CD4-positive, alpha-beta T cell treated with Interleukin-2 at 100 ng/mL for 4 hours (primary cell): ENCODE results near the gene TIMP1.
A peak's percentile ranks its signal among the peaks of the same experiment; 100 is the strongest.

Source experiments
- DNase-seq: peaks from one replicate; pipeline ENCODE4 v3.0.0-alpha.2; 2020; ENCODE audit warnings: low spot score

TIMP1 gene

DNA sequence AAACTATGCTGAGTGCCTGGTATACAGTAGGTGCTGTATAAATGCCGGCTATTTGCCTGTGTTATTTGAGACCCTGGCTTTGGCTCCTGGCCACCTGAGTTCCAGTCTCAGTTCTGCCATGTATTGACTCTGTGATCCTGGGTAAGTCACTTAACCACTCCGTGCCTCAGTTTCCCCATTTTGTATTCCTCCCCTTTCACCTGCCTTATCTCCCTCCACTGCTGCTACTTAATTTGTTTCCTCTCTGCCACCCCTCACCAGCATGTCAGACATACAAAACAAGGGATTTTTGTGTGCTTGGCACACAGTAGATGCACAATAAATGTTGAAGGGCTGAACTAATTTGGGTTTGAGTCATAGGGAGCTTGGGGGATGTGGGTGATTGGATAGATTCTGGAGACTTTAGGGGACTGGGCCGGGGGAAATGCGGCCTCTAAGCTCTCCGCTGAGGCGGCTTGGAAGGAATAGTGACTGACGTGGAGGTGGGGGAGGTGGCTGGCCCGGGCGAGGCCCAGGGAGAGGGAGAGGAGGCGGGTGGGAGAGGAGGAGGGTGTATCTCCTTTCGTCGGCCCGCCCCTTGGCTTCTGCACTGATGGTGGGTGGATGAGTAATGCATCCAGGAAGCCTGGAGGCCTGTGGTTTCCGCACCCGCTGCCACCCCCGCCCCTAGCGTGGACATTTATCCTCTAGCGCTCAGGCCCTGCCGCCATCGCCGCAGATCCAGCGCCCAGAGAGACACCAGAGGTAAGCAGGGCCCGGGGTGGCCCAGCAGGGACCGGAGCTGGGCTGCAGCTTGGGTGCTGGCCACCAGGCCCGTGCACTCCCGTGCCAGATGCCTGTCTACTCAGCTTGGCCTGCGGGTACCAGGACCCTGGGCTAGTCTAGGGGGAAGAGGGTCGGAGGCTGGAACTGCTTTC, at the start of gene TIMP1:
Gene TIMP1 (plus strand): TSS at position 706 of the 917 bp plus-strand sequence. CDS start 980 bp downstream, outside the sequence.
- DNase-seq = peak; percentile 86

DNA sequence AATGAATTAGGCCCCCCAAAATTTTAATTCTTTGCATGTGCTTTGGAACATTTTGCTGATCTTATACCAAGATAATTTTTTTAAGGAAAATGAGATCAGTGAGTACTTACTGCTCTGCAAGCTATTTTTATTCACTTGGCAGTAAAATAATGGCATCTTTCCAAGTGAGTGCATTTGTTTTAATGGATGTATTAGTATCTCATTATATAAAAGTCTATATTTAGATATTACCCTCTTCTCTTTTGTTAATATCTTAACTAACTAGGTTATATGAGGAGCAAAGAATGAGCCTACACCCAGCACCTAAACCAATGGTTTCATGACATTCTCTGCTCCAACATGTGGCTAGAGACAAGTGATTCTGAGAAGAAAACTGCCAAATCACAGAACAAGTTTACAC, 42.4 kb upstream of the TIMP1 start:
- DNase-seq = no peak

DNA sequence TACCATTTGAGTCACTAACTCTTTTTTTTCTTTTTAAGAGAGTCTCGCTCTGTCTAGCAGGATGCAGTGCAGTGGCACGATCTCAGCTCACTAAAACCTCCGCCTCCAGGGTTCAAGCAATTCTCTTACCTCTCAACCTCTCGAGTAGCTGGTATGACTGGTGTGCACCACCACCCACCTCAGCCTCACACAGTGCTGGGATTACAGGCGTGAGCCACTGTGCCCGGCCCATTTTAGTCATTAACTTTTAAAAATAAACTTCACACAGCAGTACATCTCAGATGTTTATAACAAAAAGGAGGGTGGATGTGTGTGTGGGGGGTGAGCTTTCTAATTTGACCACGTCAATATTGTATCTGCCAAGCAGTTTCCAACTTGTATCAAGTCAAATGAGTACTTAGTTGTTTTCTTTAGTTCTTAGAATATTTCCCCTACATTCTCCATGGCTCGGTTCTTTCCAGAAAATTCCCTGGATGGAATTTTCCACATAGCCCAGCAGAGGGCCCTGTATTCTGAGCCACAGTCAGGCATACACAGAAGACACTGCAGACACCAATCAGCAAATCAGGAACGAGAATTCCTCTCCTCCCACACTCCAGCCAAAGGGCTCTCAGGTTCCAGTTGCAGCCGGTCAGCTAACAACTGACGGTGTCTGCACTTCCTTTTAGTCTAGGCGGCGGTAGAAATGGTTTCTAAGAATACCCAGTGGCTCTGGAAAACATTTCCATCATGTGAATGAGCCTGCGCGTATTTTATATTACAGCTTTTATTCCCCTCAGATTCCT, 41.3 kb upstream of the TIMP1 start:
- no peak for DNase-seq

DNA sequence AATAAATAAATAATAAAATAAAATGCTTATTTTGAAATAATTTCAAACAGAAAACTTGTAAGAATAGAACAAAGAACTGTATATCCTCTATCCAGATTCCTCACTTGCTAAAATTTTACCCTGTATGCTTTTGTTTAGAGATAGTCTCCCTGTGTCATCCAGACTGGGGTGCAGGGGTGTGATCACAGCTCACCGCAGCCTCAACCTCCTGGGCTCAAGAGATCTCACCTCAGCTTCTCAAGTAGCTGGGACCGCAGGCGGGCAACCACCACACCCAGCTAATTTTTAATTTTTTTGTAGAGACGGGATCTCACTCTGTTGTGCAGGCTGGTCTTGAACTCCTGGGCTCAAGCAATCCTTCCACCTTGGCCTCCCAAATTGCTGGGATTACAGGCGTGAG, 38.7 kb upstream of the TIMP1 start:
- no peak for DNase-seq

DNA sequence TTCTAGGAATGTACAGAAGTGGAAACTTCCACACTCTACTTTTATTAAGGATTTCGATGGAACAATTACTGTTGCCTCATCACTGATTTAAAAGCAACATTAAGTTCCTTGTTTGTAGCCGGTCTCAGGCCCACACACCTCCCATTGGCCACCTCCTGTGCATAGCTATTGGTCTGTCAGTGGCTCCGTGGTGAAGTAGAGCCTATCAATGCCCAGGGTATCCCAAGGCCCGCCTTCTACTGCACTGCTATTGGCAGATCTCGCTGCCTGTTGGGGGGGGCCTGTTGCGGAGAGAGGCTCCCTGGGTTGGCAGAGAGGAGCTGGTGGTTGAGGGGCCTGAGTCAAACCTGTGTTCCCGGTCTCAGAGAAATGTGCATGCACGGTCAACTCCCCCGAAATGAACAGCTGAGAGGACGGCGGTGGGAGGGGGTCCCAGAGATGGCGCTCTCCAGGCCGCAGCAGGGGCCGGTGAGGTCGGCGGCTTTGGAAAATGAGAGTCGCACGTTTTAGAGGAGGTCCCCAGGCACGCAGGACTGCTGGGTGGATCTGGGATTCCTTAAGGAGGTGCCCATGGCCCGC, 26.1 kb upstream of the TIMP1 start:
- DNase-seq = peak; percentile 88

- DNase-seq = no peak
Measured at GRCh38 chrX:47558436-47558835, 23.8 kb upstream of the TIMP1 start.

- no peak for DNase-seq
Measured at GRCh38 chrX:47560179-47560933, 21.9 kb upstream of the TIMP1 start.

DNA sequence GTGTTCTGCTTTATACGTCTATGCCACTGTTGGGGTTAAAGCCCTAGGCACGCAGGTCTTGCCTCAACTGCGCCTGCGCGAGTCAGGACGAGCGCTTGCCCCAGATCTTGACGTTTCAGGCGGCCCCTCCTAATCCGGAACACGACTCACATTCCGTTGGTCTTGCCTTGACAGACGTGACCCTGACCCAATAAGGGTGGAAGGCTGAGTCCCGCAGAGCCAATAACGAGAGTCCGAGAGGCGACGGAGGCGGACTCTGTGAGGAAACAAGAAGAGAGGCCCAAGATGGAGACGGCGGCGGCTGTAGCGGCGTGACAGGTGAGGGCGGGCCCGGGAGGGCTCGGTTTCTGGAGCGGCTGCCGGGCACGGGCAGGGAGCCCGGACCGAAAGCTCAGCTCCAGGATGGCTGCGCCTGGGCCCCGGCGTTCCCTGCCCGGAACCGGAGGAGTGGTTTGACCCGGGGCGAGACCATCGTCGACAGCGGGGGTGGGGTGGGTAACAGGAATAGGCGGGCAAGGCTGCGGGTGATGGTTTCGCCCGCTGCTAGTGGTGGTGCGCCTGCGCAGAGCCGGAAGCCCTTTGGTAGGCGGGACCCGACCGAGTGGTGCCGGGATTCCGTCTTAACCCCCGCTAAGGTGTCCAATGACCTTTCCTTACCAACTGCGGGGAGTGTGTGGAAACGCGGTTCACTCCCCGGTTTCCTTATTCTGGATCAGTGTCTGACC, 21.1 kb upstream of the TIMP1 start, which contains the start of gene ARAF:
Gene ARAF (plus strand): TSS at position 272 of the 725 bp plus-strand sequence. CDS start 1,763 bp downstream, outside the sequence.
- DNase-seq = peak; percentile 99

DNA sequence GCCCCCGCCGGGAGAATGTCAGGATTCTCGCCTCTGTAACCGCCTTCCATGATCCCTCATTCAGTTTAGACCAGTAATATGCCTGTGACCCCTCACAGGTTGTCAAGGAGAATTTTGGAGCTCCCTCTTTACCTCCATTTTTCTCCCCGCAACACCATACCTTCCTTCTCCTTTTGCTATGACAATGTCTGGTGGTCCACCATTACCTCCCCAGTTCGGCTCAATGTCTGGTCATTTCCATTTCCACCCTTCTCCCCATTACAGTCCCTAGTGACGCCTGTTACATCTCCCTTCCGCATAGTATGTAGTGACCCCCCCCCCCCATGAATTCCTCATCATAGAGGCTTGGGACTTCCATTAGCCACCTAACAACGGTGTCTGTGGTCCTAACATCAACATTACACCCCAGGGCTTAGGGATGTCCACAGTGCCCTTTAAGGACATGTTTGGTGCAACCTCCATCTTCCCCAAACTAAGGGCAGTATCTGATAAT, 20.5 kb upstream of the TIMP1 start:
- DNase-seq = no peak

GRCh38 chrX:47562615-47563243, 19.5 kb upstream of the TIMP1 start:
- peak; percentile 27 for DNase-seq

- DNase-seq = peak; percentile 18
Measured at GRCh38 chrX:47563801-47564315, 18.4 kb upstream of the TIMP1 start.

DNA sequence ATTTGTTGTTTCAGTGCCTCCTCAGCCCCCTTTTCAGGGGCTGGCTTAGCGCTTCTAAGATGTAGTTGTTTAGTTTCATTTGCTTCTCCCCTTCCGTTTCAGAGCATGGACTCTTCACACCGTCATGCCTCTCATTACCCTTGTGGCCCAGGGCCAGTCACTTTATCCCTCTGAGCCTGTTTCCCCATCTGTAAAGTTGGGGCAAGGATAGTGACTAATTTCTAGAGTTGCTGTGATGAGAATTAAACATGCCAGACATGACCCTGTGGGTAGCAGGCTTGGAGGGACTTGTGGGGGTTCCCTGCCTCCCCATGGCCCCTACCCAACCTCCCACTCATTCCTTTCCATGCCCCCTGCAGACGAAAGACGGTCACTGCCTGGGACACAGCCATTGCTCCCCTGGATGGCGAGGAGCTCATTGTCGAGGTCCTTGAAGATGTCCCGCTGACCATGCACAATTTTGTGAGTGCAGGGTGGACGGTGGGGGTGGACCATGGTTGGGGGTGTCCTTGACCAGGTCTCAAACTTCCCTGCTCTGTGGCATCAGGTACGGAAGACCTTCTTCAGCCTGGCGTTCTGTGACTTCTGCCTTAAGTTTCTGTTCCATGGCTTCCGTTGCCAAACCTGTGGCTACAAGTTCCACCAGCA, 17.7 kb upstream of the TIMP1 start:
- DNase-seq = no peak

DNA sequence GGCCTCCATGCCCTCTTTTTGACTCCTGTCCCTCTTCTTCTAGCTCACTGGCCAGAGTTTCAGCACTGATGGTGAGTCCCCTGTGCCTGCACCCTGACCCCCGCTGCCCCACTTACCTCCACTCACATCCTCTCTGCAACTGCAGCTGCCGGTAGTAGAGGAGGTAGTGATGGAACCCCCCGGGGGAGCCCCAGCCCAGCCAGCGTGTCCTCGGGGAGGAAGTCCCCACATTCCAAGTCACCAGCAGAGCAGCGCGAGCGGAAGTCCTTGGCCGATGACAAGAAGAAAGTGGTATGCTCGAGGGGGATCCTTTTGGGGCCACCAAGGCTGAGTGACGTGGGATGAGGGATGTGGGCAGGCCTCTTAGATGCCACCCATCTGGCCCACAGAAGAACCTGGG, 15.4 kb upstream of the TIMP1 start:
- no peak for DNase-seq

- DNase-seq = peak; percentile 37
Measured at GRCh38 chrX:47568656-47569295, 13.5 kb upstream of the TIMP1 start.

DNA sequence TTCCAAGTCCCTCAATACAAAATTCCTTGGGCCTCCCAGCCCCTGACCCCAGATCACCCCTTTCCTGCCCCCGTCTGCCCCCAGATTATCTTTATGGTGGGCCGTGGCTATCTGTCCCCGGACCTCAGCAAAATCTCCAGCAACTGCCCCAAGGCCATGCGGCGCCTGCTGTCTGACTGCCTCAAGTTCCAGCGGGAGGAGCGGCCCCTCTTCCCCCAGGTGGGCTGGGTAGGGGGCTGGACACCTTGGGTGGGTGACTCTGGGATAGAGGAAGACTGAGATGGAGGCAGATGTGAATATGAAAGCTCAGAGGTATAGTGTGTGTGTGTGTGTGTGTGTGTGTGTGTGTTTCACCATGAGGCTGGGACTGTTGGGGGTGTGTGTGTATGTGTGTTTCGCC, 11.4 kb upstream of the TIMP1 start:
- DNase-seq = no peak

- no peak for DNase-seq
Measured at GRCh38 chrX:47571215-47571614, 11.0 kb upstream of the TIMP1 start.

DNA sequence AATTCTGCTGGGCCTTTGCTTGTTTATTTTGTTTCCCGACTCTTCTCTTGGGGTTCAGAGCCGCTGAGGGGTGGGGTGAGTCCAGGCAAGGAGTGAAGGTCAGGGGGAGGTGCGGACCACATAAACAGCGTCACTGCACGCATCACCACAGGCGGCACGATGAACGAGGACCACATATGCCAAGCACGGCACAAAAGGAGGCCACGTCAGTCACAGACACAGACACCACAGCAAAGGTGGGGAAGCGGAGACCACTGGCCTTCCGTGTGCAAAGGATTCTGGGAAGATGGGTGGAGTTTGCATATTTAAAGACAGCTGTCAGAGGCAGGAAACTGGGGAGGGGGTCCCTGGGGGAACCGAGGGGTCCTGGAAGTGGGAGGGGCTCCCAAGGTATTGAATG, 10.3 kb upstream of the TIMP1 start:
- DNase-seq = no peak

DNA sequence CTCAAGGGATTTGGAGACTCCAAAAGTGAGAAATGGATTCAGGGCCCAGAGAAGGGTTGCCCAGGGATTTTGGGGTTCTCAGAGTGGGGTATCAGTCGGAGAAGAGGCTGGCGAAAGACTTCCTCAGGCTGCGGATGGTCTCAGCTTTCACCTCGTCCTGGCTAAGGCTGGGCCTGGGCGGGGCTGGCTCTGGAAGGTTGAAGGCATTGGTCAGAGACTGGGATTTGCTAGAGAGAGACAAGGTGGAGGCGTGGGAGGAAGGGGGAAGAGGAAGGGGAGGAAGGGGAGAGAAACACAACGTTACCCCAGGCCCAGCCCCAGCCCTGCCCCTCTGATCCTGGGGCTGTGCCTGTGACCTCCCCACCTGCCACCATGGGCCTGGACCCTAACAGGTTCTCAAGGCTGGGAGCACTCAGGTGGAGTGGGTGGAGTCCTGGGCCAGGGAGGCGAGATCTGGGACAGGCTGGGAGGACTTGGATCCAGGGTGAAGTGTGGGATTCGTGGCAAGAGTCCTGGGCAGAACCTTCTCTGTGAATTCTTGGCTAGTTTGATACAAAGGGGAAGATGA, 9.4 kb upstream of the TIMP1 start:
- DNase-seq = no peak
